Upper lobe of left lung (tissue), 4 donors: ENCODE results near the gene HTRA3.

Experiments
- EP300 ChIP-seq, 4 donors: sonication (generic); formaldehyde crosslinking; IDR thresholded peaks; one replicate each; pipeline ENCODE4 v1.5.1; 2017; ENCODE audit warnings: antibody characterized with exemption in 4 of 4, control low read depth in 2 of 4
- POLR2A ChIP-seq, 4 donors: fragments of 450-650 bp; IDR thresholded peaks; one replicate each; pipeline ENCODE4 v1.5.1; 2016 to 2017; ENCODE audit warnings: antibody characterized with exemption in 4 of 4, mild to moderate bottlenecking in 2 of 4
- POLR2AphosphoS5 ChIP-seq, 2 donors: sonication (generic); formaldehyde crosslinking; IDR thresholded peaks; one replicate each; pipeline ENCODE4 v1.5.1; 2017; ENCODE audit warnings: antibody characterized with exemption in 2 of 2
- TF ChIP-seq, protein P1 (sequence below), 6 experiments: fragments of 450-650 bp in 4 of 6; fragments of 200-600 bp in 2 of 6; sonication (generic) in 2 of 6; IDR thresholded peaks; one replicate each; pipeline ENCODE4 v1.5.1; 2016 to 2019; ENCODE audit warnings: antibody characterized with exemption in 6 of 6

DNA sequence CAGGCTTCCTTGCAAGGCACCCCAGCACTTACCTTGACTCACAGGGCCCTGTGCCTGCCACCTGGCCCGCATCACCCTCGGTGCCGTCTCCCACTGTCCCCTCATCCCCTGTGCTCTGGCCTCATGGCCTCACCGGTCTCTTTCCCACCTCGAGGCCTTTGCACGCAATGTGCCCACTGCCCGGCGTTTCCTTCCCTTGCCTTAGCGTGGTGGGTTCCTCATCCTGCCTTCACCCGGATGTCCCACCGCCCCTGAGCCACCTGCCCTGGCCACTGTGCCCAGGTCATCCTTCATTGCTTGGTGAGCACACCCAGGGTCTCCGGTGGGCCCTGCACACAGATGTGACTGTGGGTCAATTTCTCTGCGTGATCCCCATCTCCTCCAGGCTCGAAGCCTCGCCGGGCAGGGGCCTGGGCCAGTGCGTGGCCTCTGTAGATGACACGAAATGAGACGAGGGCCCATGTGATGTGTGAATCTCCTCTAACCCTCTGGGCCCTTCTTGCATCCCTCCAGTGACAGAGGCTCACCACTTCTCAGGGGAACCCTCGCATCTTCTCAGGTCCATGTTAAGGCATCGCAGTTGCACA is 4.6 kb downstream of the HTRA3 start:
- TF ChIP-seq, protein P1, sequence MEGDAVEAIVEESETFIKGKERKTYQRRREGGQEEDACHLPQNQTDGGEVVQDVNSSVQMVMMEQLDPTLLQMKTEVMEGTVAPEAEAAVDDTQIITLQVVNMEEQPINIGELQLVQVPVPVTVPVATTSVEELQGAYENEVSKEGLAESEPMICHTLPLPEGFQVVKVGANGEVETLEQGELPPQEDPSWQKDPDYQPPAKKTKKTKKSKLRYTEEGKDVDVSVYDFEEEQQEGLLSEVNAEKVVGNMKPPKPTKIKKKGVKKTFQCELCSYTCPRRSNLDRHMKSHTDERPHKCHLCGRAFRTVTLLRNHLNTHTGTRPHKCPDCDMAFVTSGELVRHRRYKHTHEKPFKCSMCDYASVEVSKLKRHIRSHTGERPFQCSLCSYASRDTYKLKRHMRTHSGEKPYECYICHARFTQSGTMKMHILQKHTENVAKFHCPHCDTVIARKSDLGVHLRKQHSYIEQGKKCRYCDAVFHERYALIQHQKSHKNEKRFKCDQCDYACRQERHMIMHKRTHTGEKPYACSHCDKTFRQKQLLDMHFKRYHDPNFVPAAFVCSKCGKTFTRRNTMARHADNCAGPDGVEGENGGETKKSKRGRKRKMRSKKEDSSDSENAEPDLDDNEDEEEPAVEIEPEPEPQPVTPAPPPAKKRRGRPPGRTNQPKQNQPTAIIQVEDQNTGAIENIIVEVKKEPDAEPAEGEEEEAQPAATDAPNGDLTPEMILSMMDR (IDR thresholded peaks at IDR 0.05) = no peak
- TF ChIP-seq POLR2A (IDR thresholded peaks at IDR 0.05) = no peak
- no peak for TF ChIP-seq POLR2AphosphoS5 (IDR thresholded peaks at IDR 0.05)
- no peak for TF ChIP-seq EP300 (IDR thresholded peaks at IDR 0.05)
